ENCODE results near the gene WFDC6. TPM values are rescaled to one million over a fixed set of nuclear protein-coding genes. Genes with fewer than 3 reads are reported as not detected.

WFDC6 gene
- total RNA-seq, 1 experiment from 2014 or later = not detected

DNA sequence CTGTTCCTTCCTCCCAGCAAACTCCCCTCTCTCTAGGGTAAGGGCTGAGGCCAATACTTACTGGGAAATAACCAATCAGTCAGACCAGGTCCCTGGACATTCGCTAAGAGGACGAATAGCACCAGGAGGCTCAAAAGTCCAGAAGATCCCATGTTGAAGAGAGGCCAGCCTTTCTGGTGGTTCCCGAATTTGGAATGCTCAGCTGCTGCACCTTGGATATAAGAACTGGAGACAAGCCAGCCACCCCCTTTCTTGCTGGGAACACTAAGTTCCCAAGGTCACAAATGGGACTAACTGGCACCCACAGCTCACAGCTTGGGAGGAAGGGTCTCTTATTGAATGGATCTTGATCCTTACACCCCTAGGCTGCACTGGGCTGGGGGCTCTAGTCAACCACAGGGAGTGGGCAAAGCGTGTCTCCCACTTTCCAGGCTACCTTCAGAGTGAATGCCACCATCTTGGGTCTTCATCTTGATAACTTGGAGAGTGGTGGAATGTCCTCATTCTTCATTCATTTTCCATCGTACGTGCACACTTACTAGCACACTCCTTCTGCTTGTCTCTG is 8.0 kb upstream of the WFDC6 start, which contains the start of gene EPPIN:
TSS of gene EPPIN (minus strand) at position 196 of the 565 bp plus-strand sequence. CDS start at position 152, 44 bp downstream.
- no peak within 1 kb of the TSS for H3K9ac ChIP-seq (ENCODE audit: extremely low read depth, insufficient read length, low read length)
- DNase-seq = no peak

More for the DNA sequence above, 8.0 kb upstream of the WFDC6 start, which contains the start of gene EPPIN:
- Histone ChIP-seq H3K23ac (ENCODE audit: insufficient read length, low read depth, low read length) (no peak within 1 kb of the TSS), H3K23me2 (ENCODE audit: insufficient read length, low read depth, low read length, poor library complexity, severe bottlenecking) (no peaks in the 10 kb centered on the region), H3K18ac (ENCODE audit: insufficient read length, low read depth, low read length) (no peak within 1 kb of the TSS), H3K27me3 (ENCODE audit: insufficient read depth, low read length) (no peaks in the 10 kb centered on the region), H3K14ac (ENCODE audit: insufficient read depth, low read length) (no peak within 1 kb of the TSS), H4K5ac (ENCODE audit: insufficient read length, low read depth, low read length) (no peak within 1 kb of the TSS), H3K79me1 (ENCODE audit: insufficient read depth, low read depth, low read length, poor library complexity, severe bottlenecking) (no peaks in the 10 kb centered on the region), H3K4me1 (ENCODE audit: insufficient read depth, low read length) (no peaks in the 10 kb centered on the region), H2AFZ (ENCODE audit: low read length) (no peak within 1 kb of the TSS), H3T11ph (ENCODE audit: low read length) (no peak within 1 kb of the TSS), H3K4me2 (ENCODE audit: insufficient read depth, insufficient read length, low read length) (no peak within 1 kb of the TSS), H3K27ac (ENCODE audit: insufficient read length, low read depth, low read length) (no peak within 1 kb of the TSS), H3K79me2 (ENCODE audit: insufficient read depth, low read length) (no peaks in the 10 kb centered on the region), H2BK5ac (ENCODE audit: insufficient read length, low read length) (no peak within 1 kb of the TSS), H3K4ac (ENCODE audit: low read depth, low read length) (no peak within 1 kb of the TSS), H2BK15ac (ENCODE audit: low read depth, low read length) (no peak within 1 kb of the TSS; the same call in 1 of the 2 replicates), H2BK120ac (ENCODE audit: low read depth, low read length, poor library complexity, severe bottlenecking) (no peak within 1 kb of the TSS), H4K91ac (ENCODE audit: insufficient read length, low read depth, low read length) (no peak within 1 kb of the TSS), H3K56ac (ENCODE audit: insufficient read length, low read depth, low read length) (no peak within 1 kb of the TSS), H2AK5ac (ENCODE audit: insufficient read length, low read length) (no peak within 1 kb of the TSS), H4K20me1 (ENCODE audit: control insufficient read depth, insufficient read depth, insufficient read length) (no peaks in the 10 kb centered on the region), H2BK12ac (ENCODE audit: insufficient read length, low read depth, low read length) (no peak within 1 kb of the TSS), H3K9me3 (ENCODE audit: control insufficient read depth, low read depth, low read length) (no peaks in the 10 kb centered on the region), H4K8ac (replicated peaks; ENCODE audit: insufficient read length, low read depth, low read length) (no peak within 1 kb of the TSS), H2BK20ac (ENCODE audit: low read depth, low read length, poor library complexity, severe bottlenecking) (no peak within 1 kb of the TSS)
- Mint-ChIP-seq H3K4me3 (no peak within 1 kb of the TSS), H3K27me3 (ENCODE audit: low read depth) (peaks cover 1% of the 10 kb centered on the region), H3K4me1 (peaks cover 2 to 9% of the 10 kb centered on the region in 2 experiments; a peak in 2 of 4 replicates), H3K36me3 (ENCODE audit: insufficient read depth in 1 of 3, low read depth in 3 of 3) (peaks cover 0 to 5% (median 0%) of the 10 kb centered on the region in 3 experiments; a peak in 1 of 7 replicates), H3K27ac (no peak within 1 kb of the TSS), H3K9me3 (peaks cover 0 to 7% of the 10 kb centered on the region in 2 experiments; a peak in 2 of 5 replicates)
- no peak for TF ChIP-seq CTCF (conservative IDR thresholded peaks at IDR 0.05)
- no CpG with 5 or more reads among the region's 6 CpGs for WGBS (ENCODE audit: extremely low coverage, insufficient read length, low lambda C conversion rate)

Measured in H9 (cell line).